Stimulated activated CD4-positive, alpha-beta T cell treated with anti-CD3 and anti-CD28 coated beads, Interleukin-4, amount 100 ng/mL, for 24 hours (primary cell): ENCODE results near the gene NCOA7.
"Not testable (repeated sequence)": the region's sequence is repeated elsewhere in the genome, so short reads cannot be mapped to it uniquely, and the experiment has no call there.

Experiments used
- DNase-seq: peaks from one replicate; pipeline ENCODE4 v3.0.0-alpha.2; 2020

The NCOA7 gene

DNA sequence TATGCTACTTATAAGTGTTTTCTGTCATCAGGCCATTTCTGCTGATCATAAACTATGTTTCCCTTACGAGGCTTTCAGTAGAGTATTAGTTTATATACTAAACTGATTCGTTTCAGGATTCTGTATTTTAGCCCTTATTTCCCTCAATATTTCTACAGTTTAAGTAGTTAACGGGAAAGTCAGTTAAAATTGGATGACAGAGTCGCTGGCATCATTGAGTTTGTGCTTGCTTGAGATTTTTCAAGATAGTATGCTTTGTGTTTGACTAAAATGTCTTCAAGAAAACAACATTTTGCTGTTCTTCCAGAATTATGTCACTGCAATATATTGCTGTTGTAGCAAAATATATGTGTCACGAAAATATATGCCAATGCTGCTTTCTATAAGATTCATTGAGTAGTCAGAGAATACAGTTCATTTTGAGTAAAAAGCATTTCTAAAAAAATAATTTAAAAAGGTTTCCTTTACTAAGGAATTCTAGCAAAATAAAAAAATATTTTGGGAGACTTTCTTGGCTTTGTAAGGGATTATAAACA, 51.4 kb downstream of the NCOA7 start:
- no peak for DNase-seq

GRCh38 chr6:125843593-125843992, 52.8 kb downstream of the NCOA7 start:
- no peak for DNase-seq

- DNase-seq = no peak
Measured at GRCh38 chr6:125844989-125845388, 54.2 kb downstream of the NCOA7 start.

- DNase-seq = no peak
Measured at GRCh38 chr6:125846292-125847024, 55.7 kb downstream of the NCOA7 start.

- DNase-seq = not testable (repeated sequence)
Measured at GRCh38 chr6:125848286-125848685, 57.5 kb downstream of the NCOA7 start.

GRCh38 chr6:125850361-125850760, 59.6 kb downstream of the NCOA7 start:
- no peak for DNase-seq

DNA sequence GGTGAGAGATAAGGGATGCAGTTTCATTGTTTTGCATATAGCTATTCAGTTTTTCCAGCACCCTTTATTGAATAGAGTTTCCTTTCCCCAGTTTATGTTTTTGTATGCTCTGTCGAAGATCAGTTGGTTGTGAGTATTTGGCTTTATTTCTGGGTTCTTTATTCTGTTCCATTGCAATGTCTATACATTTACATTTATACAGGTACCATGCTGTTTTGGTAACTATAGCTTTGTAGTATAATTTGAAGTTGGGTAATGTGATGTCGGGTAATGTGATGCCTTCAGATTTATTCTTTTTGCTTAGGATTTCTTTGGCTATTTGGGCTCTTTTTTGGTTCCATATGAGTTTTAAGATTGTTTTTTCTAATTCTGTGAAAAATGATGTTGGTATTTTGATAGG, 61.8 kb downstream of the NCOA7 start:
- DNase-seq = no peak

DNA sequence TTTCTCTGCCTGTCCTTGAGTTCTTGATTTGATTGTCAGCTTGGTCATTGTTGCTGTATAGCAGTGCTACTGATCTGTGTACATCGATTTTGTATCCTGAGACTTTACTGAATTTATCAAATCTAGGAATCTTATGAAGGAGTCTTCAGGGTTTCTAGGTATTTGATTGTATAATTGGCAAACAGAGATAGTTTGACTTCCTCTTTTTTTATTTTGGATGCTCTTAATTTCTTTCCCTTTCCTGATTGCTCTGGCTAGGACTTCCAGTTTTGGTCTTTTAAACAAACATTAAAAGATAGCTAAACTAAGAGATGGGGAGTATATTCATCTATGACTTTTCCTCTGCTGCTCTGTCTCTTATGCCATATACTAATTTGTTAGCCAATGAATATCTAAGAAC, 62.4 kb downstream of the NCOA7 start:
- no peak for DNase-seq

GRCh38 chr6:125853756-125854155, 63.0 kb downstream of the NCOA7 start:
- DNase-seq = no peak

- DNase-seq = no peak
Measured at GRCh38 chr6:125854355-125854754, 63.6 kb downstream of the NCOA7 start.

DNA sequence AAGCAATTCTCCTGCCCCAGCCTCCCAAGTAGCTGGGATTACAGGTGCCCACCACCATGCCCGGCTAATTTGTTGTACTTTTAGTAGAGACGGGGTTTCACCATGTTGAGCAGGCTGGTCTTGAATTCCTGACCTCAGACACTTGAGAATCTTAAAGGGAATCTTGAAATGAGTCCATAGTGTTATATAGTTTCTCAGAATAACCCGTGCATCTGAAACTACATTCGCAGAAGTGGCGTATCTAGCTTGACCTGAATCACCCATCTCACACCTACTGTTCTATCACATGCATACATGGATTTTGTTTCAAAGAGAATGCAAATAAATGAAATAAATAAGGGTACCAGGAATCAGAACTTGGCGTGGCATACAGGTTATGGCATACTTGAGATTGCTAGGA, 65.0 kb downstream of the NCOA7 start:
- DNase-seq = no peak

GRCh38 chr6:125857846-125858245, 67.1 kb downstream of the NCOA7 start:
- DNase-seq = no peak

DNA sequence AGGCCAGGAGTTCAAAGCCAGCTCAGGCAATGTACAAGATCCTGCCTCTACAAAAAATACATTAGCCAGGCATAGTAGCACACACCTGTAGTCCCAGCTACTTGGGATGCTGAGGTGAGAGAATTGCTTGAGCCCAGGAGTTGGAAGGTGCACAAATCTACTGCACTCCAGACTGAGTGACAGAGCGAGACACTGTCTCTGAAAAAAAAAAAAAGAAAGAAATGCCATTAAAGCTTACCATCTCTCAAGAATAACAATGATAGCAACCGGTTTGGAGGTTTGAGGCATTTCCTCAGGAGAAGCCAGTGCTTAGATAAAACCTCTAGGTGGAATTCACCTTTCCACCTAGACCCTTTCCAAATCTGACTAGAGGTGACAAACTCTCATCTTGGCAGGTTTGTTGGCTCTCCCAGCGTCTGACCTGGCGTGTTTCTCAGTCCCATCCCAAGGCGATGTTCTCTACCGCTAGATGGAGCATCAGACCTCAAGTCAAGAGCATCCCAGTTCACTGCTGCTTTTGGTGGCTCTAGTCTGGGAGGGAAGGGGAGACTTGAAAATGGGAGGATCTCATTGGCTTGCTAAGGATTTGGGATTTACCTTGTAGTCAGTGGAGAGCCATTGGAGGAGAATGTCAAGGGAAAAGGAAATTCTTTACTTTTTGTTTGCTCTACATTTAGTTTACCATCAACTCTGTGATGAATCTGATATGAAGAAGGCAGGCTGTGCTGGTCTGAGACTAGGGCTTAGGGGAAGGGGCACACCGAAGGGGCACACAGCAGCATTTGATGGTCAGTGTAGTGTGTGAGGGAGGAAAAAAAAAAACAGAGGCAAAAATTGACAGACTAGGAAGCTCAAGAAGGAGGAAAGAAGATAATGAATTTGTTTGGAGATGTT, 67.9 kb downstream of the NCOA7 start:
- DNase-seq = peak; percentile 29

DNA sequence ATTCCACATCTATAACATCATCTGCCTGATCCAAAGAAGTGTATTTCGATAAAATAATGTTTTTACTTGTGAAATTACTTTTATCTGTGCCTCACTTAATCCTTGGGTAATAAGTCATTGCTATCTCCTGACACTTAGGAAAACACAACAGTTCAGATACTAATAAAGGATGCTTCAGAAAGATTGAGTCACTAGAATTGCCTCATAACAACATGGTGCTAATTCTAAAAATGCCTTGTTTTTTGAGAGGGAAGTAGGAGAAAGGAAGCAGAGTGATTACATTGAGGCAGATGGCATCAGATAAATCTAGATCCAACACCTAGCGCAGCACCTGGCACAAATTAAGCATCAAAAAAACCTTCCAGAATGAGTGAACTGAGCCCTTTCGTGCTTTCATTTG, 69.0 kb downstream of the NCOA7 start:
- DNase-seq = no peak

DNA sequence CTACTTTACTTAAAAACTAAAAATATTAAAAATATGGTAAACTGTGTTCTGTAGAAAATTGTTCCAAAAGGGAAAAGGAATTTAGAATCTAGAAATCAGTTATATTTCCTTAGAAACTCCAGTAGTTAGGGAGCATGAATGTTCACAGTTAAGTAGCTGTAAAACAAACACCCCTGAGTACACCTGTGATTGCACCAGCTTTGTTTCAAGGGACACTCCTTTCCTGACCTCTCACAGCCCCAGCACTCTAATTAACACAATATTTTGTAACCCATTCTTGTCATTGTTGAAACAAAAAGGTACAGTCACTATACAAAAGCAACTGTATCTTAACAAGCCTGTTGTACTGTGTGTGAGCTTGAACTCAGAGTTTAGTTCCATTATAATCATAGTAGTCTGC, 72.3 kb downstream of the NCOA7 start:
- no peak for DNase-seq

DNA sequence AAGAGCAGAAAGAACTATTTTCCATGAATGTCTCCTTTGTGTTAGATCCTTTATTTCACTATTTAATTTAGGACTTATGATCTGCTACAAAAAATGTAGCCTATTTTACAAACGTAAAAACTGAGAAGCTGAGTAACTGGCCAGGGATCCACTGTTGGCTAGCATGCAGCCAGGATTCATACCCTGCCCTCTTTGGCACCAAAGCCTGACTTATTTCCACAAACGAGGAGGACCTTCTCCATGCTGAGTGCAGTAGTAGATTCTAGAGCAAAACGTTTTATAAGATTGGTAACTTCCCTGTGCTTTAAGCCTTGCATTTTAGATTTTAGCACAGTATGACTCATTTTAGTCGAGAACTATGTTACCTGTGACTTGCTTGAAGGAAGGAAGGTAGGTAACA, 74.3 kb downstream of the NCOA7 start:
- no peak for DNase-seq

GRCh38 chr6:125866433-125866832, 75.7 kb downstream of the NCOA7 start:
- no peak for DNase-seq

DNA sequence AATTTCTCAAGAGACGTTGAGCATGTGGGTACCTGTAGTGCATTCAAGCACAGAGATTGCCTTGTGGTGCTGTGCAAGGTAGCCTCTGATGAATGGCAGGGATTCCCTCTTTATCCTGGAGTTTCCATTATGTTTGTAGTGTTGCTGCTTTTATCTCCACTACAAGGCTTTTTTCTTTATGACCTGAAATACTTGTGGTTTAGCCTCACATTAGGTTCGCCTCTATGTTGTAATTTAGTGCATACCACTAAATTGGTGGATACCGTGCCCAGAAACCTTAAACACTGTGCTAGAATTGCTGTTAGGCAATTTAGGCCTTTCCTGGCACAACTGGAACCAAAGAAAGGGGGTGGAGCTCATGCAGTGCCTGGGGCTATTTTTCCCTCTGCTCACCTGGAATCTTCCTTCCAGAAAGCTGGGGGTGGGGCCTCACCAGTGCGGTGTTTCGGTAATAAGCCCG, 76.8 kb downstream of the NCOA7 start:
- DNase-seq = no peak

DNA sequence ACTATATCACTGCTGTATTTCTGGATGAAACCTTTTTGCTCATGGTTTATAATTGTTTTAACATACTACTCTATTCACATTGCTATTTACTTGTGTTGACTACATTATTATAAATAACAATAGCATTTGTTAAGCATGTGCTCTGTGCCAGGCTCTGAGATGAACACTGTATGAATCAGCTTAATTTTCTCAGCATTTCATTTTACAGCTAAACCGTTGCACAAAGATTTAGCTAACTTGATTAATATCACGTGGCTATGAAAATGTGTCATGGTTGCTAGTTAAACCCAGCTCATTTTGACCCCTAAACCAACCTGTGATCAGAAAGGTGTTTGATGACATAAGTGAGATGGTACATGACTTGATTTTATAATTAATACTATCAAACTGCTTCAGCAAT, 77.5 kb downstream of the NCOA7 start:
- no peak for DNase-seq

GRCh38 chr6:125868678-125869395, 78.1 kb downstream of the NCOA7 start:
- no peak for DNase-seq

DNA sequence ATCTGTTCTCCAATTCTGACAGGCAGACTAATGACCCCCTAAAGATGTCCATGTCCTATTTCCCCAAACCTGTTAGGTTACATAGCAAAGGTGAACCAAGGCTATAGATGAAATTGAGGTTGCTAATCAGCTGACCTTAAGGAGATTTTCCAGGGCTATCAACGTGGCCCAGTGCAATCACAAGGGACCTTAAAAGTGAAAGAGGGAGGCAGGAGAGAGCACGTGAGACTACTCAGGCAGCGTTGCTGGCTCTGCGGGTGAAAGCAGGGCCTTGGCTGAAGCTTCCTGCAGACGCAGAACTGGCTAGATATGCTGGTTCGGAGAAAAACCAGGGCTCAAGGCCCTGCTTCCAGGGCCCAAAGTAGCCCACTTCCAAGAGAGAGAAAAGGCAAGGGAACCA, 78.7 kb downstream of the NCOA7 start:
- DNase-seq = no peak

- no peak for DNase-seq
Measured at GRCh38 chr6:125871365-125871764, 80.6 kb downstream of the NCOA7 start.

- DNase-seq = no peak
Measured at GRCh38 chr6:125872259-125872921, 81.6 kb downstream of the NCOA7 start.
